SU-DHL-6 (cell line): Measurements from ENCODE around the gene TP53I3.
A peak's percentile ranks its signal among the peaks of the same experiment; 100 is the strongest.

Experiments
- H2AFZ ChIP-seq: fragments of 200-600 bp; sonication (generic); 2 replicates; pipeline ENCODE4 v1.6.1; 2014; ENCODE audit warnings: low read depth, mild to moderate bottlenecking, moderate library complexity, mixed read lengths, antibody characterized with exemption, low read length; ENCODE audit not compliant: severe bottlenecking
- H3F3A ChIP-seq: fragments of 200-600 bp; shearing (Covaris generic); 2 replicates; pipeline ENCODE4 v1.6.0; 2016; ENCODE audit warnings: antibody characterized with exemption, mild to moderate bottlenecking; ENCODE audit not compliant: insufficient read depth
- H3K27ac ChIP-seq: fragments of 200-600 bp; sonication (generic); 2 replicates; pipeline ENCODE4 v1.5.1; 2016; ENCODE audit warnings: low read depth, mild to moderate bottlenecking, low read length, moderate library complexity, mixed read lengths
- H3K27me3 ChIP-seq: fragments of 200-600 bp; sonication (generic), shearing (Covaris generic); 2 replicates; pipeline ENCODE4 v1.6.0; 2014; ENCODE audit warnings: mild to moderate bottlenecking, low read length
- H3K36me3 ChIP-seq: fragments of 200-600 bp; sonication (generic); 2 replicates; pipeline ENCODE4 v1.6.1; 2014; ENCODE audit warnings: mild to moderate bottlenecking, low read length, mixed read lengths
- H3K4me2 ChIP-seq: fragments of 300-600, 200-600 bp; shearing (Covaris generic), sonication (generic); 2 replicates; pipeline ENCODE4 v1.6.0; 2014; ENCODE audit warnings: low read length, low read depth, mild to moderate bottlenecking; ENCODE audit not compliant: poor library complexity, severe bottlenecking
- H3K4me3 ChIP-seq: fragments of 200-600 bp; sonication (generic); 2 replicates; pipeline ENCODE4 v1.5.1; 2014; ENCODE audit warnings: antibody characterized with exemption, low read length, mild to moderate bottlenecking, mixed read lengths; ENCODE audit not compliant: insufficient read depth, poor library complexity, severe bottlenecking
- H3K79me2 ChIP-seq: fragments of 200-600 bp; sonication (generic); 2 replicates; pipeline ENCODE4 v1.6.1; 2014; ENCODE audit warnings: mild to moderate bottlenecking, low read length, moderate library complexity; ENCODE audit not compliant: insufficient read depth
- H3K9ac ChIP-seq: fragments of 200-600 bp; sonication (generic); 2 replicates; pipeline ENCODE4 v1.7.0; 2014; ENCODE audit warnings: mild to moderate bottlenecking, low read length
- H3K9me2 ChIP-seq: fragments of 200-600 bp; sonication (generic); replicated peaks from 2 replicates; pipeline ENCODE4 v1.6.1; 2014; ENCODE audit warnings: low read length; ENCODE audit not compliant: insufficient read depth
- H3K9me3 ChIP-seq: fragments of 200-600 bp; sonication (generic); 2 replicates; pipeline ENCODE4 v1.6.1; 2014; ENCODE audit warnings: low read length, mixed read lengths; ENCODE audit not compliant: insufficient read depth
- H4K20me1 ChIP-seq: fragments of 200-600 bp; sonication (generic); 2 replicates; pipeline ENCODE4 v1.6.1; 2014; ENCODE audit warnings: low read depth, mild to moderate bottlenecking, antibody characterized with exemption, low read length, moderate library complexity, mixed read lengths
- EZH2phosphoT487 ChIP-seq: fragments of 200-600 bp; sonication (generic), shearing (Covaris generic); conservative IDR thresholded peaks from 2 replicates; pipeline ENCODE4 v1.6.1; 2018; ENCODE audit warnings: mild to moderate bottlenecking, antibody characterized with exemption, low read length, moderate library complexity, mixed read lengths
- TF ChIP-seq, protein P1 (sequence below): fragments of 200-600 bp; sonication (generic); IDR thresholded peaks from one replicate; pipeline ENCODE4 v1.5.1; 2017; ENCODE audit warnings: antibody characterized with exemption, mild to moderate bottlenecking, low read length, moderate library complexity; ENCODE audit not compliant: insufficient read depth, poor library complexity, severe bottlenecking

TP53I3 gene

DNA sequence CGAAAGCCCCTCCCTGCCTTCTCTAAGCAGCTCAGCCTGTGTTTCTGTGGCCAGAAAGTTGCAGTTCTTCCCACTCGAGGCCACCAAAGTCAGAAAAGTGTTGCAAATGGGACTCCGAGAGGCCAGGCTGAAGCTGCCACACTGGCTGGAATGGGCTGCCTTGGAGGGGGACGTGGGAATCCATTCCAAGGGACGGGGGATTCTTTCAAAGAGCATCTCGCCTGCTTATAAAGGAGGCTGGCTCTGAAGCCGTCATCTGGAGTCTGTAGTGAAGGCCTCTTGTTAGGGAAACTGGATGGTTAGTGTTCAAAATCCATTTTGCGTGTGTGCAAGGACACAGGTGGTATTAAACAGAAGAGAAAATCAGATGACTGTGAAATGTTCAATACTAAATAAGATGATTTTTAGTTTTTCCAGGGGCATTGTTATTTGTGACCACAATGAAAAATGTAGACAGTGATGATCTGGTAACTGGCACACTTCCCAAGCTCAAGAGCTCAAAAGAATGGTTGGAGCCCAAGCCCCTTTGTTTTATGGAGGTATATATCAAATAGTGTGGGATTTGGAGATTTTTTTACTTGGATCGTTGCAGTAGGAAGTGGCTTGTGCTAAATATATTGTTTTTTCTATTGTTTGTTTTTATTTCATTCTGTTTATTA, 39.4 kb upstream of the TP53I3 start:
- Histone ChIP-seq H3K9me3 (no peaks in the 10 kb centered on the region), H3K79me2 (peaks cover 9% of the 10 kb centered on the region), H3K27me3 (no peaks in the 10 kb centered on the region), H2AFZ (peak overlapping the region; percentile 60), H3K27ac (peak overlapping the region; percentile 56), H3K4me3 (peak overlapping the region; percentile 71), H3K9ac (peak overlapping the region; percentile 81), H3K36me3 (no peaks in the 10 kb centered on the region), H3K9me2 (no peaks in the 10 kb centered on the region), H3F3A (peaks cover 16% of the 10 kb centered on the region), H3K4me2 (peak overlapping the region; percentile 82), H4K20me1 (no peaks in the 10 kb centered on the region)
- TF ChIP-seq, protein P1, sequence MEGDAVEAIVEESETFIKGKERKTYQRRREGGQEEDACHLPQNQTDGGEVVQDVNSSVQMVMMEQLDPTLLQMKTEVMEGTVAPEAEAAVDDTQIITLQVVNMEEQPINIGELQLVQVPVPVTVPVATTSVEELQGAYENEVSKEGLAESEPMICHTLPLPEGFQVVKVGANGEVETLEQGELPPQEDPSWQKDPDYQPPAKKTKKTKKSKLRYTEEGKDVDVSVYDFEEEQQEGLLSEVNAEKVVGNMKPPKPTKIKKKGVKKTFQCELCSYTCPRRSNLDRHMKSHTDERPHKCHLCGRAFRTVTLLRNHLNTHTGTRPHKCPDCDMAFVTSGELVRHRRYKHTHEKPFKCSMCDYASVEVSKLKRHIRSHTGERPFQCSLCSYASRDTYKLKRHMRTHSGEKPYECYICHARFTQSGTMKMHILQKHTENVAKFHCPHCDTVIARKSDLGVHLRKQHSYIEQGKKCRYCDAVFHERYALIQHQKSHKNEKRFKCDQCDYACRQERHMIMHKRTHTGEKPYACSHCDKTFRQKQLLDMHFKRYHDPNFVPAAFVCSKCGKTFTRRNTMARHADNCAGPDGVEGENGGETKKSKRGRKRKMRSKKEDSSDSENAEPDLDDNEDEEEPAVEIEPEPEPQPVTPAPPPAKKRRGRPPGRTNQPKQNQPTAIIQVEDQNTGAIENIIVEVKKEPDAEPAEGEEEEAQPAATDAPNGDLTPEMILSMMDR = no peak
- TF ChIP-seq EZH2phosphoT487 = no peak

- Histone ChIP-seq H2AFZ (peak within 1 kb of the TSS; percentile 82), H3K4me2 (peak within 1 kb of the TSS; percentile 82), H3K9me3 (no peaks in the 10 kb centered on the region), H3K27ac (peak within 1 kb of the TSS; percentile 56), H3K9me2 (no peaks in the 10 kb centered on the region), H4K20me1 (no peaks in the 10 kb centered on the region), H3K4me3 (peak within 1 kb of the TSS; percentile 71), H3K79me2 (peaks cover 9% of the 10 kb centered on the region), H3K36me3 (no peaks in the 10 kb centered on the region), H3F3A (peaks cover 16% of the 10 kb centered on the region), H3K9ac (peak within 1 kb of the TSS; percentile 81), H3K27me3 (no peaks in the 10 kb centered on the region)
- TF ChIP-seq, protein P1 = no peak
- no peak for TF ChIP-seq EZH2phosphoT487
Observed at GRCh38 chr2:24123195-24123921, 38.7 kb upstream of the TP53I3 start, which contains the start of the genes FAM228B and PFN4. FAM228B (plus strand) TSS chr2:24123469; CDS start chr2:24124362, 893 bp downstream. PFN4 (minus strand) TSS chr2:24123334; CDS start chr2:24122535, 799 bp downstream.

GRCh38 chr2:24122366-24123194, 37.9 kb upstream of the TP53I3 start:
- Histone ChIP-seq H3K9ac (peak overlapping the region; percentile 81), H3K4me2 (peak overlapping the region; percentile 82), H3K36me3 (no peaks in the 10 kb centered on the region), H3K9me3 (no peaks in the 10 kb centered on the region), H3K4me3 (peak overlapping the region; percentile 71), H4K20me1 (no peaks in the 10 kb centered on the region), H3K27ac (peak overlapping the region; percentile 56), H2AFZ (peak overlapping the region; percentile 82), H3F3A (peaks cover 16% of the 10 kb centered on the region), H3K9me2 (no peaks in the 10 kb centered on the region), H3K79me2 (peaks cover 9% of the 10 kb centered on the region), H3K27me3 (no peaks in the 10 kb centered on the region)
- TF ChIP-seq EZH2phosphoT487 = no peak
- TF ChIP-seq, protein P1 = no peak
